ENCODE data around the gene H1-8.

Gene H1-8

DNA sequence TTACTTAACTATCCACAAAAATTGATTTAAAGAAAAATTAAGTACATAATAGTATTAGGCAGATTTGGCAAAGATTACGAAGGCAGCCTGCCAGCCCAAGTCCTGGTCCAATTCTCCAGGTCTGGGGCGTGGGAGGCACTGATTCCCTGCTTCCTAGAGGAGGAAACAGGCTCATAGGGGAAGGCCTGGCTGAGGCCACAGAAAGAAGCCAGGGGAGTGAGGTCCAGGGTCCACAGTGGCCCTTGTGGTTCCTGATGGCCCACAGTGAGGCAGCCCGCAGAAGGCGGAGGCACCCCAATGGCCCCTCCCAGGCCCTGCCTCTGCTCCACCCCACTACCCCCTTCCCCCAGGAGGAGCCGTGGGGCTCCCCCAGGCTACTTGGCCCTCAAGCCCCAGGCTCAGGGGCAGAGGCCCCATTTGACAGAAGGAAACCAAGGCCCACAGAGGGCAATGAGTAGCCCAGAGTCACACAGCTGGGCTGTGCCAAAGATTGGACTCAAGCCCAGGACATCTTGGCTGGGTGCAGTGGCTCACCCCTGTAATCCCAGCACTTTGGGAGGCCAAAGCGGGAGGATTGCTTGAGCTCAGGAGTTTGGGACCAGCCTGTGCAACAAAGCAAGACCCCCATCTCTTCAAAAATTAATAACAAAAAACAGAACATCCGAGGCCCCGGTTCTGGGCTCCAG is 21.0 kb downstream of the H1-8 start:
- Histone ChIP-seq H3K27me3 (no peaks in the 10 kb centered on the region), H3K36me3 (no peaks in the 10 kb centered on the region), H3K27ac (no peak overlapping the region)

DNA sequence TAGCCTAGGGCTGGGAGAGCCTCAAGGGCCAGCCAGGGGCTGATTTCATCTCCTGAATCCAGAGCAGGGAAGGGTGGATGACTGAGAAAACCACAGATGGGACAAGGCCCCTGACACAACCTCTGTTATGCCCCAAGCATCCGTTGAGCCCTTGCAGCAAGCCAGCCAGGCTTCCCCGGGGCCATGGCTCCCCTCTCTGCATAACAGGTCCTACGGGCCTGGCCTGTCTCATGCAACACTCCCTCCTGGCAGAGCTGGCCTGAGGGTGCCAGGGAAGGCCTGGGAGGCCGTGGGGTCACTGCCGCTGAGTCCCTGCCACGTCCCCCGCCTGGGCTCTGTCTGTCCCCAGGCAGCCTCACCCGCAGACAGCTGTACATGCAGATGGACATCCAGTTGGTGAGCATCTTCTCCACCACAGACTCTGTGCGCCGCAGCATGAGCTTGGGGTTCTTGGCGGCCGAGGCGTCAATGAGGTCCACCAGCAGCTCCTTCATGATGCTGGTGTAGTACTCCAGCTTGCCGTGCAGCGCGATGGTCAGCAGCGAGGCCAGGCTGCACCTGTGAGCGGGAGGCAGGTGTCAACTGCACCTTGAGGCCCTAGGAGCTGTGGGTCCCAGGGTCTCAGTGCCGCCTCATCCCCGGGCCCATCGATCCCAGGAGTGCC is 22.1 kb downstream of the H1-8 start:
- H3K36me3 ChIP-seq: no peaks in the 10 kb centered on the region
- H3K4me1 ChIP-seq (ENCODE audit: control insufficient read depth in 1 of 2, insufficient read depth in 1 of 2, low read depth in 1 of 2, low read length in 1 of 2): no peaks in the 10 kb centered on the region

More for the DNA sequence above, 21.0 kb downstream of the H1-8 start:
- Histone ChIP-seq H3K4me3 (ENCODE audit: low read depth in 1 of 2, low read length in 1 of 2) (no peak overlapping the region), H3K9me3 (no peaks in the 10 kb centered on the region), H3K4me1 (ENCODE audit: control insufficient read depth in 1 of 2, insufficient read depth in 1 of 2, low read depth in 1 of 2, low read length in 1 of 2) (no peaks in the 10 kb centered on the region)
- TF ChIP-seq, protein P1, sequence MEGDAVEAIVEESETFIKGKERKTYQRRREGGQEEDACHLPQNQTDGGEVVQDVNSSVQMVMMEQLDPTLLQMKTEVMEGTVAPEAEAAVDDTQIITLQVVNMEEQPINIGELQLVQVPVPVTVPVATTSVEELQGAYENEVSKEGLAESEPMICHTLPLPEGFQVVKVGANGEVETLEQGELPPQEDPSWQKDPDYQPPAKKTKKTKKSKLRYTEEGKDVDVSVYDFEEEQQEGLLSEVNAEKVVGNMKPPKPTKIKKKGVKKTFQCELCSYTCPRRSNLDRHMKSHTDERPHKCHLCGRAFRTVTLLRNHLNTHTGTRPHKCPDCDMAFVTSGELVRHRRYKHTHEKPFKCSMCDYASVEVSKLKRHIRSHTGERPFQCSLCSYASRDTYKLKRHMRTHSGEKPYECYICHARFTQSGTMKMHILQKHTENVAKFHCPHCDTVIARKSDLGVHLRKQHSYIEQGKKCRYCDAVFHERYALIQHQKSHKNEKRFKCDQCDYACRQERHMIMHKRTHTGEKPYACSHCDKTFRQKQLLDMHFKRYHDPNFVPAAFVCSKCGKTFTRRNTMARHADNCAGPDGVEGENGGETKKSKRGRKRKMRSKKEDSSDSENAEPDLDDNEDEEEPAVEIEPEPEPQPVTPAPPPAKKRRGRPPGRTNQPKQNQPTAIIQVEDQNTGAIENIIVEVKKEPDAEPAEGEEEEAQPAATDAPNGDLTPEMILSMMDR (IDR thresholded peaks at IDR 0.05): no peak

DNA sequence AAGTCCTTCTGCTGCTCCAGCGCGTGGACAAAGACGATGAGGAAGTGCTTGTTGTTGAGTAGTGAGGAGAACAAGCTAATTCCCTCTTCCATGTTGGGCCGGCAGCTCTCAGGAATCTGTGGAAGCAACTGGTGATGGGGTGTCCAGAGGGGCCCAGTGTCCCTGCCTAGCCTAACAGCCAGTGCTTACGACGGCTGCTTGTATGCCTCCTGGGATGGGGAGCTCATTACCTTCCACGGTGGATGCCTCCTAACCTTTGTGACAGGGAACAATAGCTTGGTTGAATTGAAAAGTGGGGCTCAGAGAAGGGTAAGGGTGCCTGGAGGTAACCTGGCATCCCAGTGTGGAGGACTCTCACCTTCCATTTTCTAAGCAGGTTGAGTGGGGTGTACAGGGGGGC is 22.9 kb downstream of the H1-8 start:
- Histone ChIP-seq H3K4me1 (ENCODE audit: control insufficient read depth in 1 of 2, insufficient read depth in 1 of 2, low read depth in 1 of 2, low read length in 1 of 2) (no peaks in the 10 kb centered on the region), H3K4me3 (ENCODE audit: low read depth in 1 of 2, low read length in 1 of 2) (no peak overlapping the region), H3K27me3 (no peaks in the 10 kb centered on the region), H3K27ac (no peak overlapping the region), H3K9me3 (no peaks in the 10 kb centered on the region), H3K36me3 (no peaks in the 10 kb centered on the region)
- TF ChIP-seq, protein P1 (IDR thresholded peaks at IDR 0.05): no peak

More for the DNA sequence above, 22.1 kb downstream of the H1-8 start:
- Histone ChIP-seq H3K27ac (no peak overlapping the region), H3K9me3 (no peaks in the 10 kb centered on the region), H3K27me3 (no peaks in the 10 kb centered on the region), H3K4me3 (ENCODE audit: low read depth in 1 of 2, low read length in 1 of 2) (no peak overlapping the region)
- TF ChIP-seq, protein P1 (IDR thresholded peaks at IDR 0.05): no peak

DNA sequence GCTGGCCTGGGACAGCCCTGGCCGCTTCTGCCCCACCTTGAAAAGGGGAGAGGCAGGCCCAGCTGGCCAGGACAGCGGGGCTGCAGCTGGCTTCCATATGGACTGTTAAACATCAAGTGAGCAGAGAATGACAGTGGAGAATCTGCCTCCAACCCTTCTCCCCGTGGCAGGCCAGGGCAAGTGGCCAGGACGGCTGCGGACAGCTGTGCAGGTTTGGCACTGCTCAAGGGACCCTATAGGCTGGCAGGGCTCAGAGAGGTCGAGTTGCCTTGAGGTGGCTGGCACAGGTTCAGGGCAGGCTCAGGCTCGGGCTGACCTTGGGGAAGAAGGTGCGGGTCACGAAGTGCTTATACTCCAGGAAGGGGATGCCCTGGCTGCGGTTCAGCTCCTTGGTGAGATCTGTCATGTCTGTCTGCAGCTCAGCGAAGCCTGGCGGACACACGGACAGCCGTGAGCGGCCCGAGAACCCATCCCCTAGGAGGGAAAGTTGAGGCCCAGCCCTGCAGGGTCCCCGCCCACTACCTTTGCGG is 24.3 kb downstream of the H1-8 start:
- Histone ChIP-seq H3K9me3 (no peaks in the 10 kb centered on the region), H3K27me3 (no peaks in the 10 kb centered on the region), H3K4me1 (ENCODE audit: control insufficient read depth in 1 of 2, insufficient read depth in 1 of 2, low read depth in 1 of 2, low read length in 1 of 2) (no peaks in the 10 kb centered on the region), H3K27ac (no peak overlapping the region), H3K36me3 (no peaks in the 10 kb centered on the region), H3K4me3 (ENCODE audit: low read depth in 1 of 2, low read length in 1 of 2) (no peak overlapping the region)
- TF ChIP-seq, protein P1 (IDR thresholded peaks at IDR 0.05): no peak

DNA sequence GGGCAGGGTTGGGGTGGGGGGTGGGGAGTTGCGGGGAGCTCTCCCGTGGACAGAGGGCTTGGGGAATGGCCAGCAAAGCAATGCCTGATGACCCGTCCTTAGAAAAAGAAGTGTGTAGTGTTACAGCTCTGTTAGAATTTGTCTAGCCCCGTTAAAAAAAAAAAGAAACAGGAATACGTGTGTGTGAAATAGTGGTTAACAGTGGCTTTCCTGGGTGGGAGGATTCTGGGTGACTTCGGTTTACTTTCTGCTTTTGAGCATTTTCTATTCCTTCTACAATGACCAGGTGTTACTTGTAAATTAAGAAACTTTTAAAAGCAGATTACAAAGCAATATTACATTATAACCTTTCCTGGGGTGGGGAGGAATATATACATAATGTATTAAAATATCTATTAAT is 25.0 kb downstream of the H1-8 start:
- TF ChIP-seq, protein P1 (IDR thresholded peaks at IDR 0.05): no peak
- Histone ChIP-seq H3K36me3 (no peaks in the 10 kb centered on the region), H3K9me3 (no peaks in the 10 kb centered on the region), H3K27me3 (no peaks in the 10 kb centered on the region), H3K27ac (no peak overlapping the region), H3K4me3 (ENCODE audit: low read depth in 1 of 2, low read length in 1 of 2) (no peak overlapping the region), H3K4me1 (ENCODE audit: control insufficient read depth in 1 of 2, insufficient read depth in 1 of 2, low read depth in 1 of 2, low read length in 1 of 2) (no peaks in the 10 kb centered on the region)
